ENCODE data around the gene KIRREL2.
A peak's percentile ranks its signal among the peaks of the same experiment; 100 is the strongest.

The KIRREL2 gene

GRCh38 chr19:35844482-35845214 is 12.1 kb upstream of the KIRREL2 start:
- Histone ChIP-seq H3K9ac (ENCODE audit: low read length in 5 of 5) (no peak overlapping the region), H3K27me3 (ENCODE audit: control insufficient read depth in 5 of 5, insufficient read depth in 4 of 5, low read length in 5 of 5) (peaks cover 46 to 67% (median 59%) of the 10 kb centered on the region in 5 donors), H3K9me3 (ENCODE audit: control insufficient read depth in 5 of 5, low read length in 5 of 5) (peaks cover 0 to under 1% (median 0%) of the 10 kb centered on the region in 5 donors), H3K4me1 (ENCODE audit: control insufficient read depth in 5 of 5, insufficient read depth in 5 of 5, low read length in 5 of 5) (peaks cover 0 to 19% (median 11%) of the 10 kb centered on the region in 5 donors), H3K27ac (ENCODE audit: low read depth, low read length) (no peak overlapping the region), H3K36me3 (ENCODE audit: control insufficient read depth in 5 of 5, insufficient read depth in 5 of 5, low read length in 5 of 5) (no peaks in the 10 kb centered on the region), H3K4me3 (ENCODE audit: low read depth in 1 of 5, low read length in 5 of 5) (peak overlapping the region in 2 of 5 donors; percentile 27 to 50)

- H3K9ac ChIP-seq (ENCODE audit: low read length in 5 of 5), result no peak overlapping the region
- no peak overlapping the region for H3K27ac ChIP-seq (ENCODE audit: low read depth, low read length)
- H3K4me3 ChIP-seq (ENCODE audit: low read depth in 1 of 5, low read length in 5 of 5), result peak overlapping the region in 4 of 5 donors; percentile 6 to 50 (median 25)
- peaks cover 0 to 19% (median 11%) of the 10 kb centered on the region in 5 donors for H3K4me1 ChIP-seq (ENCODE audit: control insufficient read depth in 5 of 5, insufficient read depth in 5 of 5, low read length in 5 of 5)
- H3K9me3 ChIP-seq (ENCODE audit: control insufficient read depth in 5 of 5, low read length in 5 of 5), result no peaks in the 10 kb centered on the region
- no peaks in the 10 kb centered on the region for H3K36me3 ChIP-seq (ENCODE audit: control insufficient read depth in 5 of 5, insufficient read depth in 5 of 5, low read length in 5 of 5)
- H3K27me3 ChIP-seq (ENCODE audit: control insufficient read depth in 5 of 5, insufficient read depth in 4 of 5, low read length in 5 of 5), result peaks cover 53 to 72% (median 63%) of the 10 kb centered on the region in 5 donors
These were observed 11.3 kb upstream of the KIRREL2 start for GRCh38 chr19:35845215-35846037.

- H3K36me3 ChIP-seq (ENCODE audit: control insufficient read depth in 5 of 5, insufficient read depth in 5 of 5, low read length in 5 of 5), result no peaks in the 10 kb centered on the region
- no peak overlapping the region for H3K9ac ChIP-seq (ENCODE audit: low read length in 5 of 5)
- peaks cover 57 to 79% (median 71%) of the 10 kb centered on the region in 5 donors for H3K27me3 ChIP-seq (ENCODE audit: control insufficient read depth in 5 of 5, insufficient read depth in 4 of 5, low read length in 5 of 5)
- H3K27ac ChIP-seq (ENCODE audit: low read depth, low read length), result no peak overlapping the region
- peaks cover 0 to 19% (median 11%) of the 10 kb centered on the region in 5 donors for H3K4me1 ChIP-seq (ENCODE audit: control insufficient read depth in 5 of 5, insufficient read depth in 5 of 5, low read length in 5 of 5)
- H3K9me3 ChIP-seq (ENCODE audit: control insufficient read depth in 5 of 5, low read length in 5 of 5), result no peaks in the 10 kb centered on the region
- no peak overlapping the region for H3K4me3 ChIP-seq (ENCODE audit: low read depth in 1 of 5, low read length in 5 of 5)
These were observed 10.6 kb upstream of the KIRREL2 start for GRCh38 chr19:35846038-35846668.

GRCh38 chr19:35847911-35848310 is 8.8 kb upstream of the KIRREL2 start:
- H3K4me3 ChIP-seq (ENCODE audit: low read depth in 1 of 5, low read length in 5 of 5), result no peak overlapping the region
- H3K9ac ChIP-seq (ENCODE audit: low read length in 5 of 5), result no peak overlapping the region
- no peak overlapping the region for H3K27ac ChIP-seq (ENCODE audit: low read depth, low read length)
- H3K36me3 ChIP-seq (ENCODE audit: control insufficient read depth in 5 of 5, insufficient read depth in 5 of 5, low read length in 5 of 5), result no peaks in the 10 kb centered on the region
- H3K9me3 ChIP-seq (ENCODE audit: control insufficient read depth in 5 of 5, low read length in 5 of 5), result no peaks in the 10 kb centered on the region
- H3K4me1 ChIP-seq (ENCODE audit: control insufficient read depth in 5 of 5, insufficient read depth in 5 of 5, low read length in 5 of 5), result peaks cover 0 to 19% (median 11%) of the 10 kb centered on the region in 5 donors
- peaks cover 53 to 81% (median 71%) of the 10 kb centered on the region in 5 donors for H3K27me3 ChIP-seq (ENCODE audit: control insufficient read depth in 5 of 5, insufficient read depth in 4 of 5, low read length in 5 of 5)

- Histone ChIP-seq H3K4me1 (ENCODE audit: control insufficient read depth in 5 of 5, insufficient read depth in 5 of 5, low read length in 5 of 5) (peaks cover 0 to 19% (median 11%) of the 10 kb centered on the region in 5 donors), H3K27me3 (ENCODE audit: control insufficient read depth in 5 of 5, insufficient read depth in 4 of 5, low read length in 5 of 5) (peaks cover 47 to 80% (median 71%) of the 10 kb centered on the region in 5 donors), H3K27ac (ENCODE audit: low read depth, low read length) (no peak overlapping the region)
These were observed 8.2 kb upstream of the KIRREL2 start for GRCh38 chr19:35848486-35848885.

GRCh38 chr19:35848919-35849505 is 7.7 kb upstream of the KIRREL2 start:
- no peaks in the 10 kb centered on the region for H3K36me3 ChIP-seq (ENCODE audit: control insufficient read depth in 5 of 5, insufficient read depth in 5 of 5, low read length in 5 of 5)
- peaks cover 0 to 15% (median 10%) of the 10 kb centered on the region in 5 donors for H3K4me1 ChIP-seq (ENCODE audit: control insufficient read depth in 5 of 5, insufficient read depth in 5 of 5, low read length in 5 of 5)
- H3K9me3 ChIP-seq (ENCODE audit: control insufficient read depth in 5 of 5, low read length in 5 of 5), result no peaks in the 10 kb centered on the region
- H3K27ac ChIP-seq (ENCODE audit: low read depth, low read length), result no peak overlapping the region
- no peak overlapping the region for H3K4me3 ChIP-seq (ENCODE audit: low read depth in 1 of 5, low read length in 5 of 5)
- peaks cover 43 to 75% (median 66%) of the 10 kb centered on the region in 5 donors for H3K27me3 ChIP-seq (ENCODE audit: control insufficient read depth in 5 of 5, insufficient read depth in 4 of 5, low read length in 5 of 5)
- H3K9ac ChIP-seq (ENCODE audit: low read length in 5 of 5), result no peak overlapping the region

More at GRCh38 chr19:35848486-35848885, 8.2 kb upstream of the KIRREL2 start:
- no peaks in the 10 kb centered on the region for H3K36me3 ChIP-seq (ENCODE audit: control insufficient read depth in 5 of 5, insufficient read depth in 5 of 5, low read length in 5 of 5)
- H3K9me3 ChIP-seq (ENCODE audit: control insufficient read depth in 5 of 5, low read length in 5 of 5), result no peaks in the 10 kb centered on the region
- H3K9ac ChIP-seq (ENCODE audit: low read length in 5 of 5), result no peak overlapping the region
- H3K4me3 ChIP-seq (ENCODE audit: low read depth in 1 of 5, low read length in 5 of 5), result no peak overlapping the region

- Histone ChIP-seq H3K36me3 (ENCODE audit: control insufficient read depth in 5 of 5, insufficient read depth in 5 of 5, low read length in 5 of 5) (no peaks in the 10 kb centered on the region), H3K27ac (ENCODE audit: low read depth, low read length) (no peak overlapping the region), H3K4me1 (ENCODE audit: control insufficient read depth in 5 of 5, insufficient read depth in 5 of 5, low read length in 5 of 5) (peaks cover 0 to 4% (median 2%) of the 10 kb centered on the region in 5 donors), H3K9me3 (ENCODE audit: control insufficient read depth in 5 of 5, low read length in 5 of 5) (no peaks in the 10 kb centered on the region), H3K4me3 (ENCODE audit: low read depth in 1 of 5, low read length in 5 of 5) (no peak overlapping the region), H3K27me3 (ENCODE audit: control insufficient read depth in 5 of 5, insufficient read depth in 4 of 5, low read length in 5 of 5) (peaks cover 45 to 73% (median 66%) of the 10 kb centered on the region in 5 donors), H3K9ac (ENCODE audit: low read length in 5 of 5) (no peak overlapping the region)
These were observed 5.3 kb upstream of the KIRREL2 start for GRCh38 chr19:35851213-35852028.

GRCh38 chr19:35852029-35852780 is 4.5 kb upstream of the KIRREL2 start, which contains the start of gene NPHS1:
Gene NPHS1, minus strand, starts transcription at chr19:35852504. Its CDS starts 667 bp downstream, at chr19:35851837.
- Histone ChIP-seq H3K27ac (ENCODE audit: low read depth, low read length) (no peak within 1 kb of the TSS), H3K4me1 (ENCODE audit: control insufficient read depth in 5 of 5, insufficient read depth in 5 of 5, low read length in 5 of 5) (peaks cover 0 to 11% (median 9%) of the 10 kb centered on the region in 5 donors), H3K9me3 (ENCODE audit: control insufficient read depth in 5 of 5, low read length in 5 of 5) (no peaks in the 10 kb centered on the region), H3K36me3 (ENCODE audit: control insufficient read depth in 5 of 5, insufficient read depth in 5 of 5, low read length in 5 of 5) (no peaks in the 10 kb centered on the region), H3K27me3 (ENCODE audit: control insufficient read depth in 5 of 5, insufficient read depth in 4 of 5, low read length in 5 of 5) (peaks cover 49 to 81% (median 72%) of the 10 kb centered on the region in 5 donors), H3K4me3 (ENCODE audit: low read depth in 1 of 5, low read length in 5 of 5) (no peak within 1 kb of the TSS), H3K9ac (ENCODE audit: low read length in 5 of 5) (no peak within 1 kb of the TSS)

All from subcutaneous abdominal adipose tissue (tissue), 5 donors.